K562 (cell line): ENCODE data around the gene CAMK1D. TPM values are rescaled to one million over a fixed set of nuclear protein-coding genes. Genes with fewer than 3 reads are reported as not detected.
A peak's percentile ranks its signal among the peaks of the same experiment; 100 is the strongest.

Source experiments
- ATAC-seq: fragments of 200-7000 bp; cut with Tn5 transposase; 3 replicates; pipeline ENCODE4 v1.9.1; 2020; ENCODE audit warnings: moderate library complexity
- BruUV-seq: library from RNA; stranded (reverse); fragments of 400-500 nt; replicated peaks from 2 replicates; lab custom pipeline; 2021; lab: Mats Ljungman, UMichigan
- CTCF ChIA-PET: fragments of 300-600 bp; formaldehyde crosslinking; extraction: SDS; loops from one replicate; lab custom pipeline; 2021; ENCODE audit warnings: low intra/inter-chr PET ratio; lab: Yijun Ruan, JAX
- POLR2A ChIA-PET: fragments of 300-600, 350-650 bp; sonication (Branson Sonifier 250); formaldehyde crosslinking; extraction: SDS; loops from one replicate; lab custom pipeline; 2021; ENCODE audit warnings: antibody characterized with exemption, inconsistent platforms; lab: Yijun Ruan, JAX
- DNase-seq, 4 experiments: peaks; one replicate each; pipeline versions ENCODE4 v3.0.0 to v3.0.0-alpha.2; 2011 to 2018; ENCODE audit warnings: low spot score in 3 of 4, mixed read lengths in 3 of 4; ENCODE audit errors: extremely low read depth in 1 of 4
- FAIRE-seq: peaks from 2 replicates; lab custom pipeline; 2011; peaks lifted over from hg19 to GRCh38; lab: Jason Lieb, UNC
- H2AFZ ChIP-seq: 2 replicates; pipeline ENCODE4 v1.6.0; 2011; ENCODE audit warnings: low read depth, low read length, control low read depth, inconsistent platforms
- H3K27ac ChIP-seq: fragments of 200-600 bp; 3 replicates; pipeline ENCODE4 v1.8.0; 2011; ENCODE audit warnings: low read depth, mild to moderate bottlenecking, control low read depth, inconsistent platforms, low read length, moderate library complexity, mixed read lengths; ENCODE audit errors: extremely low read depth
- H3K27me3 ChIP-seq, 2 experiments: fragments of 300-600 bp in 1 of 2; 2 replicates in 1 of 2; 3 replicates in 1 of 2; pipeline versions ENCODE4 v1.6.0 to v1.8.0; 2011; ENCODE audit warnings: inconsistent platforms in 2 of 2, low read length in 2 of 2, mild to moderate bottlenecking in 1 of 2, mixed read lengths in 1 of 2, moderate library complexity in 1 of 2; ENCODE audit not compliant: control insufficient read depth in 2 of 2, insufficient read depth in 2 of 2
- H3K36me3 ChIP-seq: fragments of 300-600 bp; 3 replicates; pipeline ENCODE4 v1.8.0; 2011; ENCODE audit warnings: mild to moderate bottlenecking, low read length, inconsistent platforms; ENCODE audit not compliant: control insufficient read depth, insufficient read depth
- H3K4me1 ChIP-seq, 2 experiments: fragments of 200-600 bp in 1 of 2; replicated peaks in 1 of 2; 2 replicates in 1 of 2; 3 replicates in 1 of 2; pipeline versions ENCODE4 v1.5.1 to v1.8.0; 2011; ENCODE audit warnings: inconsistent platforms in 2 of 2, low read length in 2 of 2, mild to moderate bottlenecking in 1 of 2, mixed read lengths in 1 of 2, moderate library complexity in 1 of 2; ENCODE audit not compliant: control insufficient read depth in 2 of 2, insufficient read depth in 2 of 2
- H3K4me2 ChIP-seq: 2 replicates; pipeline ENCODE4 v1.6.1; 2011; ENCODE audit warnings: low read length, control low read depth, inconsistent platforms, mixed read lengths; ENCODE audit not compliant: insufficient read depth
- H3K4me3 ChIP-seq: fragments of 200-600 bp; sonication (generic), shearing (Covaris generic); 2 replicates; pipeline ENCODE4 v1.5.1; 2016; ENCODE audit warnings: control low read depth, inconsistent platforms
- H3K79me2 ChIP-seq: fragments of 200-600 bp; 3 replicates; pipeline ENCODE4 v1.8.0; 2011; ENCODE audit warnings: low read length, inconsistent platforms; ENCODE audit not compliant: control insufficient read depth, insufficient read depth
- H3K9ac ChIP-seq, 2 experiments: 2 replicates each; pipeline versions ENCODE4 v1.6.0 to v1.6.1; 2011; ENCODE audit warnings: low read depth in 2 of 2, low read length in 2 of 2, control low read depth in 1 of 2, inconsistent platforms in 1 of 2, mild to moderate bottlenecking in 1 of 2, mixed read lengths in 1 of 2; ENCODE audit not compliant: insufficient read depth in 1 of 2
- H3K9me1 ChIP-seq: one replicate; pipeline ENCODE4 v1.6.0; 2011; ENCODE audit warnings: inconsistent platforms, mild to moderate bottlenecking, low read length, moderate library complexity; ENCODE audit not compliant: control insufficient read depth, insufficient read depth
- H3K9me3 ChIP-seq: replicated peaks from 2 replicates; pipeline ENCODE4 v1.5.1; 2011; ENCODE audit warnings: low read depth, low read length, inconsistent platforms; ENCODE audit not compliant: control insufficient read depth, insufficient read depth
- H4K20me1 ChIP-seq: replicated peaks from 2 replicates; pipeline ENCODE4 v1.6.1; 2011; ENCODE audit warnings: low read length, inconsistent platforms, mixed read lengths; ENCODE audit not compliant: control insufficient read depth, insufficient read depth
- ATF1 ChIP-seq, 2 experiments: fragments of 450-650 bp in 1 of 2; IDR thresholded peaks; 2 replicates each; pipeline ENCODE4 v1.6.1; 2016; ENCODE audit warnings: missing compliant biosample characterization in 1 of 2, missing genetic modification characterization in 1 of 2
- FOXM1 ChIP-seq, 2 experiments: fragments of 450-650 bp in 1 of 2; sonication (generic) in 1 of 2; formaldehyde crosslinking in 1 of 2; IDR thresholded peaks; 2 replicates each; pipeline versions ENCODE4 v1.6.1 to v1.9.0; 2017 to 2022; ENCODE audit warnings: low read depth in 2 of 2, mild to moderate bottlenecking in 2 of 2, missing genetic modification reagents in 1 of 2, moderate library complexity in 1 of 2
- NEUROD1 ChIP-seq: fragments of 150-350 bp; IDR thresholded peaks from 2 replicates; pipeline ENCODE4 v1.6.1; 2014; ENCODE audit warnings: borderline replicate concordance, low read length, low read depth; ENCODE audit not compliant: partially characterized antibody
- YY1 ChIP-seq, 3 experiments: IDR thresholded peaks; 2 replicates each; pipeline ENCODE4 v1.6.1; 2011; ENCODE audit warnings: low read length in 2 of 3, mild to moderate bottlenecking in 2 of 3, moderate library complexity in 2 of 3, borderline replicate concordance in 1 of 3, control low read depth in 1 of 3, low read depth in 1 of 3; ENCODE audit not compliant: insufficient read depth in 3 of 3, insufficient replicate concordance in 2 of 3, control insufficient read depth in 1 of 3, insufficient read length in 1 of 3; ENCODE audit errors: extremely low read depth in 1 of 3
- WGBS: fragments of 100-300 bp; shearing (Covaris generic); methylation state at CpG from one replicate; pipeline ENCODE4 v1.1.6; 2016; ENCODE audit warnings: low coverage, mixed read lengths; ENCODE audit not compliant: insufficient coverage; ENCODE audit errors: missing lambda C conversion rate; 5-methylcytosine and 5-hydroxymethylcytosine counted together
- in situ Hi-C: fragments of 300-500 bp; cut with MboI; formaldehyde crosslinking; loops from 4 replicates; pipeline ENCODE4 v1.15.0; 2018; ENCODE audit warnings: inconsistent platforms, mixed read lengths
- intact Hi-C: fragments of 100-400 bp; cut with micrococcal nuclease; formaldehyde crosslinking; loops from 2 replicates; pipeline ENCODE4 v1.14.2; 2022
- polyA plus RNA-seq, 8 experiments: library from polyadenylated mRNA; depleted of rRNA in 4 of 8; stranded (reverse) in 5 of 8; unstranded in 3 of 8; fragments of >200 nt; fragmentation: Nextera tagmentation in 2 of 8; fragmentation: Illumina TruSeq in 1 of 8; extraction: Ambion mirVana in 2 of 8; extraction: Trizol in 1 of 8; gene quantifications; 2 replicates each; pipeline versions ENCODE4 v1.2.1 to v1.2.3, GENCODE V29; 2011 to 2014; ENCODE audit warnings: inconsistent platforms in 1 of 8, missing spikeins in 1 of 8
- total RNA-seq, 7 experiments: library from RNA; depleted of rRNA in 6 of 7; stranded (reverse); fragments of >200 nt in 6 of 7; fragmentation: Illumina TruSeq in 2 of 7; extraction: Trizol in 2 of 7; gene quantifications; 2 replicates each; pipeline versions ENCODE4 v1.2.1 to v1.2.3, GENCODE V29; 2011 to 2021; ENCODE audit warnings: low replicate concordance in 1 of 7
- TF ChIP-seq, protein P1 (sequence below), 2 experiments: fragments of 250-450 bp in 1 of 2; fragments of 450-650 bp in 1 of 2; sonication (Bioruptor Pico) in 1 of 2; IDR thresholded peaks; 2 replicates each; pipeline versions ENCODE4 v1.6.1 to v1.8.0; 2016 to 2021; ENCODE audit warnings: mild to moderate bottlenecking in 2 of 2, moderate library complexity in 2 of 2, missing compliant biosample characterization in 1 of 2, missing genetic modification characterization in 1 of 2

CAMK1D gene
- total and polyA plus RNA-seq, 9 of the 15 experiments (the other 6 are each of a cell fraction or from before 2014, with no cell fraction given), result 0.12 to 0.24 (median 0.20) TPM; not detected in 5

DNA sequence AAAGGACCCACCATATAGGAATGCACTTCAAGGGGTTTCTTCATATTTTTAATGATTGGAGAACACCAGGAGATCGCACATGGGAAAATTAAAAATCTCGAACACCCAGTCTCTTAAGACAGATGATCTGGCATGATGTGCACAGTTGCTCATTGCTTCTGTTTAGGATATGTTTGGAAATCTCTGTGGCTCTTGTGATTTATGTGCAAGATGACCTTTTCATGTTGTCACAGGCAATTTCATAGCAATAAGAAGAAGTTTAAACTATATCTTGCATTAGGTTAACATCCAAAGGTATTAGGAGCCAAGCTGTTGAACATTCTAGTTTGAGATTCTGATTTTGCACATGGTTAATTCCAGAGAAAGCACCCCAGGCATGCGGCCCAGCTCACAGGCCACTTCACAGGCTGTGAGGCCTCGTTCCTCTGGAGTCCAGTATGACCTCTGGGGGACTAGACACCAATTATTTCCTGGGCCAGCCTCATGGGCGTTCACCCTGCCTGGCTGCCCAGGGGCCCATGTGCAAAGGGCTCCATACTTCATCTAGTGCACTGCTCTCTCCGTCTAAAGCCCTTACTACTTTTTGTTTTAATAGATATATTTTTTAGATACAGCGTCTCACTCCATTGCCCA lies 28.4 kb downstream of the CAMK1D start:
- no peaks in the 10 kb centered on the region for H3K79me2 ChIP-seq
- no peak for DNase-seq
- no TSS peak for BruUV-seq
- ATAC-seq, result no peak
- POLR2A ChIA-PET, result no interaction called here
- no peak overlapping the region for H3K27ac ChIP-seq
- WGBS, result 0% methylated on average over 7 of the region's 7 CpGs
- H3K4me3 ChIP-seq, result no peak overlapping the region
- H3K4me1 ChIP-seq, result no peaks in the 10 kb centered on the region; a peak in 1 of 5 replicates
- H3K4me2 ChIP-seq, result no peak overlapping the region
- in situ Hi-C loops (no loop called here), intact Hi-C loops (no loop called here)
- H3K9ac ChIP-seq, result no peak overlapping the region
- H4K20me1 ChIP-seq, result no peaks in the 10 kb centered on the region
- no peaks in the 10 kb centered on the region for H3K36me3 ChIP-seq
- no peaks in the 10 kb centered on the region for H3K9me3 ChIP-seq
- no peaks in the 10 kb centered on the region for H3K9me1 ChIP-seq
- TF ChIP-seq, protein P1, sequence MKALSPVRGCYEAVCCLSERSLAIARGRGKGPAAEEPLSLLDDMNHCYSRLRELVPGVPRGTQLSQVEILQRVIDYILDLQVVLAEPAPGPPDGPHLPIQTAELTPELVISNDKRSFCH (CRISPR knock-in tag; IDR thresholded peaks at IDR 0.05), result no peak
- TF ChIP-seq, protein P1 (tag; IDR thresholded peaks at IDR 0.05), result 0 out of 2 replicates have a peak, but pooled peaks have one; percentile 46
- TF ChIP-seq YY1 (IDR thresholded peaks at IDR 0.05; ENCODE audit: borderline replicate concordance in 1 of 3, control insufficient read depth in 1 of 3, extremely low read depth in 1 of 3, insufficient read depth in 3 of 3, insufficient read length in 1 of 3, insufficient replicate concordance in 2 of 3, low read depth in 1 of 3, low read length in 2 of 3) (no peak), NEUROD1 (no peak), FOXM1 (IDR thresholded peaks at IDR 0.05; ENCODE audit: low read depth) (no peak), FOXM1 (CRISPR knock-in tag; IDR thresholded peaks at IDR 0.05; ENCODE audit: low read depth) (no peak), ATF1 (CRISPR knock-in tag; IDR thresholded peaks at IDR 0.05) (no peak), ATF1 (tag; IDR thresholded peaks at IDR 0.05) (no peak)
- no peak for FAIRE-seq
- CTCF ChIA-PET, result no interaction called here
- peaks cover 18 to 45% of the 10 kb centered on the region in 2 experiments for H3K27me3 ChIP-seq
- no peak overlapping the region for H2AFZ ChIP-seq
